ENCODE data around the gene SLC35D1.

GRCh38 chr1:67041841-67042503 lies 12.0 kb downstream of the SLC35D1 start:
- no peak for TF ChIP-seq CTCF (IDR thresholded peaks at IDR 0.05)
- no peak for TF ChIP-seq POLR2A (IDR thresholded peaks at IDR 0.05)

Measured in Peyer's patch (tissue), 4 donors.